Epidermal melanocyte (primary cell): ENCODE data around the gene BCKDHA.

Experiments
- DNase-seq: peaks from one replicate; pipeline ENCODE4 v3.0.0; 2011; ENCODE audit warnings: low spot score; ENCODE audit not compliant: insufficient read length

BCKDHA gene

DNA sequence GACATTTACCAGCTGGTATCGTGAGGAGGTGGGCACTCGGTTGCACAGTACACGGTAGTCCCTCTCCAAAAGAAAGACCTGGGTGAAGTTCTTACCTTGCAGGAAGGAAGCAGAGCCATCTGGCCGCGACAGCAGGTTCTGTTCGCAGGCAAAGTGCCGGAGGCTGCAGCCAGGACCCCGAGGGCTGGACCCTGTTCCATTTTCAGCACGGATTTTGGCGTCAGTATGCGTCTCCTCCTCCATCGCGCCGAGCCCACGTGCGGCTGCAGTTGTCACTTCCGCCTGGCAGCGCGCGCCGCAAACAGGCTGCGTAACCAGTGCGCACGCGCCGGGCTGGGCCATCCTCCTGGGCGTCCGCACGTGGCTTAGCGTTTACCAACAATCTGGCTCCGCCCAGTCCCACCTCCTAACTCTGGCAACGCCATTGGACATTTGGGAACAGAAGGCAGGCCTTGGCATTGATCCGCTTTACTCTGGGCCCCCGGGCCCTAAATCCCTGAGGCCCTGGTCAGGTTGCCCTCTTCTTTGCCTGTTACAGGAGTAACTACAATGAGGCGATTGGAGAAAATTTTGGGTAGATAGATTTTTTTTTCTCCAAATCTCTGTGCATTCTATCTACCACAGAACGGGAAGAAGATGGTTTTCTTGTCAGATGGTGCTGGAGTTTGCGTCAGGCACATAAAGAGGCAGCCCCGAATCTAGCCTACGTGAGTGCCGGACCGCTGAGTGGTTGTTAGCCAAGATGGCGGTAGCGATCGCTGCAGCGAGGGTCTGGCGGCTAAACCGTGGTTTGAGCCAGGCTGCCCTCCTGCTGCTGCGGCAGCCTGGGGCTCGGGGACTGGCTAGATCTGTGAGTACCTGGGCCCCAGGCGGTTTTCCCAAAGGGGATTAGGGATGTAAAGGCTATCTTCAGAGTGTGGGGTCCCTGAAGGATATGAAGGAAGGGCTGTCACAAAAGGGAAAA lies at the start of gene BCKDHA, which contains the start of gene EXOSC5:
Gene BCKDHA, plus strand, starts transcription at position 733 of the 964 bp plus-strand sequence. Its CDS starts 10 bp downstream, at position 743.
Gene EXOSC5, minus strand, starts transcription at position 274 of the 964 bp plus-strand sequence. Its CDS starts 31 bp downstream, at position 243.
- DNase-seq = peak; percentile 95

DNA sequence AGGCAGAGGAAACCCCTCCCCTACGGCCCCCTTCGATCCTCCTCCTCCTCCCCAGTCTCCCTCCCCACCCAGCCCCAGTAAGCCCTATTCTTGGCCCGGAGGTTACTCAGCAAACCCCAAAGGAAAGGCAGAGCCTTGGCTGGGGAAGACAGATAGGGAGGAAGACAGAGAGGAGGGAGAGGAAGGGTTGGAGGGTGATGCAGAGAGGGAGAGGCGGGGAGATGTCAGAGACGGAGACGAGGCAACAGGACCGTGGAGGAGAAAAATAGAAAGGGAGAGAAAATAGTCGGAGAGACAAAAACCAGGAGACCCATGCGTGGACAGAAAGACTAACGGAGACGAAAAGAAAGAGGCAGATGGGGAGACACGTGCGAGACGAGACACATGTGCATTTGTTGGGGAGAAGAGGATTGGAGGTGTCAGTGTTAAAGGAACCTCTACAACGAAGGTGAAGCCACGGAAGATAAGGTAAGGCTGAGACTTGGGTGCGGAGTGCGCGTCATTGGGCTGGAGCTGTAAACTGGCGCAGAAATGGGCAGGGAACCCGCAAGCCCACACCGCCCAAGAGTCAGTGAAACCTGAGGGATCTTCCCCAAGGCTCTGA lies 46.8 kb upstream of the BCKDHA start:
- no peak for DNase-seq

DNA sequence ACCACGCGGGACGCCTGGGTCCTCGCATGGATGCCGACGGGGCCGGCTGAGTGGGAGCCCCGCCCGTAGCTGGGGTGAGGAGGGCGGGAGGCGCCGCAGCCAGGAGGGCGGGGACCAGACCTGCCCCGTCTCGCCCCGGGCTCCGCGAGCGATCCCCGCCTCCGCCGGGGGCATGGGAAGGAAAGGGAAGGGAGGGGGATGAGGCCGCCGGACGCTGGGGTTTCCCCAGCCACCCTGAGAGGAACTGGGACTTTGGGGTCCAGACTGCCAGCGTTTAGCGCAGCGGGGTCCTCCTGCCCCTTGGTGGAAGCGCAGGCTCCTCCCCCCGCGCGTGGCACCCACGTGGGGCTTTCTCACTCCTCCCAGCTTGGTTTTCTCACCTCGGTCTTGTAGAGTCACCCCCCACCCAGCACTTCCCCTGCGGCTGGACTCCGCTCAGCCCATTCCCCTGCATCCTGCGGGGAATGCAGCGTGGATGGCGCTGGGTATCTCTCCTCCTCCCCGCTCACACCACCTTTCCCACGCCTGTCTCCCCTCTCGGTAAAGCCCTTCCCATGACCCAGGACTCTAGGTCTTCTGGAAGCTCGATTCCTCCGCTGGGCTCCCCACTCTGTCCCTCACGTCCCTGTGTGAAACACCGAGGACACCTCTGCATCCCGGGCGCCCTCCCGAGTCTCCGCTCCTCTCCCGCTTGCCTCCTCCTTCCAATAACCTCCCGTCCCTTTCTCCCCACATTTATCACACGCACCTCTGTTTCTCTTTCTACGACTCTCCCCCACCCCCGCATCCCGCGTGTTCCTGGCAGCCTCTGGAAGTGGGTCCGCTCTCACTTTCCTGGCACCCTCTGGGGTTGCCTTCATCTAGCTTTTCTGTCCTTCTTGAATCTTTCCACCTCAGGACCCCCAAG lies 46.0 kb upstream of the BCKDHA start:
- peak; percentile 46 for DNase-seq

DNA sequence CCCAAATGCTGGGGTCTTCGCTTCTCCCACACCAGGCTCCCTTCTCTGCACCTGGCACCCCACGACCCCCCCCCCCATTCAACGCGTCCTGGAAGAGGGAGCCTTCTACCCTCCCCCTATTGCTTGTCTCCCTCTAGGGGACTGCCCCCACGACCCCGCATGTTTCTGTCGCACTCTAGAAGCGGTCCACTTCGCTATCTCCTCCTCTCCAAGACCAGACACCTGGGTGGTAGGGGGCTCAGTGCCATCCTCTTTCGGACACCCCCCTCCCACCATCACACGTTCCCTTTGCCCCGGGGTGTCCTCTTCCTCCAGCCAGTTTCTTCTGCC lies 45.4 kb upstream of the BCKDHA start:
- DNase-seq = no peak

DNA sequence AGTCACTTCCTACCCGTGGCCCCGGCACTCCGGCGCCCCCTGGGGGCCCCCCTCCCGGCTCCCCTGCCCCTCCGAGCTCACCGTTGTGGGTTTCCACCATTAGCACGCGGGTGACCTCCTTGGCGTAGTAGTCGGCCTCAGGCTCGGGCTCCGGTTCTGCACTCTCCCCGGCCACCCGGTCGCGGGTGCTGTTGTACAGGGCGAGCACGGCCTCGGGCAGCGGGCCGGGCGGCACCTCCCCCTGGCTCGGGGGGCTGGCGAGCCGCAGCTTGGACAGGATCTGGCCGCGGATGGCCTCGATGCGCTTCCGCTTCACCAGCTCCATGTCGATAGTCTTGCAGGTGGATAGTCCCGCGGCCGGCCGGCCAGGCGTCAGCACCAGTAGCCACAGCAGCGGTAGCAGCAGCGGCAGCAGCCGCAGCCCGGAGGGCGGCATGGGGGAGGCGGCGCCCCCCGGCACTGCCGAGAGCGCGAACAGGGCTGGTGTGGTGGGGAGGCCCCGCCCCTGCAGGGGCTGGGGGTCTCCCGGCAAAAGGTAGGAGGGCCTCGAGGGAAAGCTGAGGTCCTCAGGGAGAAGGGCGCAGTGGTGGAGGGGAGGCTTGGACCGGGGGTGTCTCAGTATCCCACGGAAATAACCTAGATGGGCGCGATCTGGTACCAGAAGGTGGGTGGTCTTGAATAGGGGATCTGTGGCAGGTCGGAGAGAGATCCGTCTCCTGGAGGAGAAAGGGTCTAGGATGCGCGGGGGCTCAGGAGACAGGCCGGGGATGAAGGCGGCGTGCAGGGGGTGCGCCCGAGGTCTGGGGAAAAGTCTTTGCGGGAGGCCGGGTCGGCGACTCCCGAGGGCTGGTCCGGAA lies 44.8 kb upstream of the BCKDHA start:
- DNase-seq = peak; percentile 28

DNA sequence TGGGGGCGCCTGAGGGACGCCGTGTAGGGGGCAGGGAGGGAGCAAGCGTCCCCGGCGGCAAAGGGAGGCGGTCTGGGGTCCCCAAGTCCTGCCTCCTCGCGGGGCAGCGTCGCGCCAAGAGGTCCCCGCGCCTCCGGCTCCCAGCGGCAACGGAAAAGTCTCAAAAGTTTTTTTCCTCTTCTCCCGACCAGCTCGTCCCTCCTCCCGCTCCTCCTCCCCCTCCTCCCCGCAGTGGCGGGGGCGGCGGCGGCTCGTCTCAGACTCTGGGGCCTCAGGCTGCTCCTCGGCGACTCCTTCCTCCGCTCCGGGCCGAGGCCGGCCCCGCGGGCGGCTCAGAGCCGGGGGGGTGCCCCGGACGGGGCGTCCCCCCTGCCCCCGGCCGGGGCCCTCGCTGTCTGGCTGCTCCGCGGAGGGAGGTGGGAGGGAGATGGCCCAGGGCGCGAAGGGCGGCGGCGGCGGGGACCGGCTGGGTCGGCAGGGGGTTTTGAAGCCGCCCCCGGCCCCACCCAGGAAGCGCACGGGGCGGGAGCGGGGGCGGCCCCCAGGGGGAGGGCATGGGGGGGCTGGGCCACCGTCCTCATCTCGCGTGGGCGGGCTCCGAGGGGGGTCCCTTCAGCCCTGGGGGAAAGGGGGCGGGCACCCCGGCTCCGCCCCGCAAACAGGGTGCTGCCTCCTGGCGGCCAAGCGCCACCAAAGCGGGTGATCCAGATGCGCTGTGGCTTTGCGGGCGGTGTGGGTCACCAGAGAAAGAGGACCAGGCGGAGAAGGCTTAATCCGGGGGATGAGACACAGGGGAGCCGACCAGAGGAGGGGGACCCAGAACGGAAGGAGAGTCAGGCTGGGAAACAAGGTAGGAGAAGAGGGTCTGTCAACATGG lies 43.9 kb upstream of the BCKDHA start, which contains the start of gene TGFB1:
Gene TGFB1, minus strand, starts transcription at position 457 of the 877 bp plus-strand sequence. CDS start 878 bp downstream, outside the sequence.
- peak; percentile 98 for DNase-seq

DNA sequence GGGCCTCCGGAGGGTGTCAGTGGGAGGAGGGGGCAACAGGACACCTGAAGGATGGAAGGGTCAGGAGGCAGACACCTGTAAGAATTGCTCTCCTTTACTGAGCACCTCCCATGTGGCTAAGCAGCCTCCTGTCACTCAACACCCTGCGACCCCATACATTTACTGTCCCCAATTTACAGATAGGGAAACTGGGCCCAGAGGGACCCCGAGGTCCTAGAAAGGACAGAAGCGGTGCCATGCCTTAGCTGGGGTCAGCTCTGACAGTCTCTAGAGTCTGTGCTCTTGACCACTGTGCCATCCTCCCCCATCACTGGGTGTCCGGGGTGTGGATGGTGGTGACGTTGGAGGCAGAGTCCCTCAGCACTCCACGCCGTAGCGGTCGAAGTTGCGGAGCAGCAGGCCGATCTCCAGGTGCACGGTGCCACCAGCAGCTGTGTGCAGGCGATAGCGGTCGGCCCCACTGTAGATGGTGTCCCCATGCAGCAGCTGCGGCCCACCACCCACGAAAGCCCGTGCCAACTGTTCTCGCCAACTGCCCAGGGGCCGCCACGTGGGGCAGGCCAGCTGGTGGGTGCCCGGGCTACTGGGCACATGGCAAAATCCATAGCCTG lies 43.2 kb upstream of the BCKDHA start:
- no peak for DNase-seq

DNA sequence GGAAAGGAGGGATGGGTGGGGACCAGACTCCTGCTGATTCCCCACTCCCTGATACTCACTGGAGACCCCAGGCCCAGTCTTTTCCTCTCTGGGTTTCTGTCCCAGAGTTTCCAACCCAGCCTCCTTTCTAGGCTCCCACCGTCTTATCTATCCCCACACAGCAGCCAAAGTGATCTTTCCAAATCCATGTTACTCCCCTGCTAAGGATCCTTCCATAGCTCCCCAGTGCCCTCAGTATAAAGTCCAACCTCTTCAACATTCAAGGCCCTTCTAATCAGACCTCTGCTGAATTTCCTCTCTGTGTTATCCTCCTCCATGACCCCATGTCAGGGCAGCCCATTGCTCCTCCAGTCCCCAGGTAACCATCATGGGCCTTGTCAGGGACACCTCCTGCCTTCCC lies 42.6 kb upstream of the BCKDHA start:
- no peak for DNase-seq

DNA sequence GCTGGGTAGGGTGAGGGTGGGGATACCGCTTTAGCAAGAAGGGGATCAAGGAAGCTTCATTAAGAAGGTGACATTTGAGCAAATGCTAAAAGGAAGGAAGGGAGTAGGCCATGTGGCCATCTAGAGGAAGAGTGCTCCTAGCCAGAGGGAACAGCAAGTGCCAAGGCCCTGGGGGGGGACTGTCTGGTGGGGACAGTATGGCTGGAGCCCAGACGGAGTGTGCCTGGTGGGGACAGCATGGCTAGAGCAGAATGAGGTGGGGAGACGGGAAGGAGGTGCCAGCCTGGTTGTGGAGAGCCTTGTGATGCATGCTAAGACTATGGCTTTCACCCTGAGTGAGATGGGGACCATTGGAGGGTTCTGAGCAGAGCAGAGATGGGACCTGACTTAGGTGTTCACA lies 41.8 kb upstream of the BCKDHA start:
- no peak for DNase-seq

DNA sequence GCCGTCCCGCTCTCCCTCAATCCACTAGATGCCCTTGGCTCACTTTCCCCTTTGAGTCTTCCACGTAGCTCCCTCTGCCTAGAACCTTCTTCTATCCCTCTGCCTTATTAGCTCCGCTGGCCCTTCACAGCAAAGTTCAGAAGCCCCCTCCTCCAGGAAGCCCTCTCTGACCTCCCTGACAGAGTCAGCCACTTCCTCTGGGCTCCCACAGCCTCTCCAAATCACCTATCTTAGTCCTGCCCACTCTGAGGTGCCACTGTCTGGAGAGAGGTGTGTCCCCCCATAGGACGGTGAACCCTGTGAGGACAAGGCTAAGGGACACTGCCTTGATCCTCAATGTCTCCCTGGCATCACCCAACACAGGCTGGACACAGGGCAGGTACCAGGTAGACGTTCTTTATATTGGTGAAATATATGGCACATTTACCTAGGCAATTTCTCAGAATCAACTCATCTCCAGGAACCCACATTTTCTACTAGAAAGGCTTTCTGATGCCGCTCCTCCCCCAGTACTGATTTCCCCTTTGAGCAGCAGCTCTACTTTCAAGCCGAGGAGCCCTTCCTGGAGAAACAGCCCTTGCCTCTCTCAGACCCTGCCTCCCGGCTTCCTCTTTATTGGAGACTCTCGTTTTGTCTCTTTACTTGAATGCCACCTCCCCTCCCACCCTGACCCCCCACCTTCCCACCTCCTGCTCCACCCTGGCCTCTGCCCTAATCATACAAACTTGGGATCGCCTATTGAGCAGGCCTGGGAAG lies 40.5 kb upstream of the BCKDHA start:
- no peak for DNase-seq

DNA sequence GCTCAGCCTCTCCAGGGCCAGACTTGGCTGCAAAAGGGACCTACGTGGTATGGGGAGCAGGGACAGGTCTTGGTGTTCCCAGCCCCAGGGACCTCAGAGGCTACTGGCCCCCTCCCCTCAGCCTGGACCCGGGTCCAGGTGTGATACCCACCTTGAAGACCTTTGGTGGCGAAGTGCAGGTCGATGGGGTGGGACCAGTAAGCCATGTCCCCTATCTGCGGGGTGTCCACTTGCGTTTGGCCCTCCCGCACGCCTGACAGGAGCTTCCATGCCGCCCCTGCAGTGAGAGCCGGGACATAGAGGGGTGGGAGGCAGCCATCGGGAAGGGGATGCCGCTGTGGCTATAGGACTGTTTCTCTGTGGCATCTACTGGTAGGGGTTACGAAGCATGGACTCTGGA lies 39.9 kb upstream of the BCKDHA start:
- no peak for DNase-seq

DNA sequence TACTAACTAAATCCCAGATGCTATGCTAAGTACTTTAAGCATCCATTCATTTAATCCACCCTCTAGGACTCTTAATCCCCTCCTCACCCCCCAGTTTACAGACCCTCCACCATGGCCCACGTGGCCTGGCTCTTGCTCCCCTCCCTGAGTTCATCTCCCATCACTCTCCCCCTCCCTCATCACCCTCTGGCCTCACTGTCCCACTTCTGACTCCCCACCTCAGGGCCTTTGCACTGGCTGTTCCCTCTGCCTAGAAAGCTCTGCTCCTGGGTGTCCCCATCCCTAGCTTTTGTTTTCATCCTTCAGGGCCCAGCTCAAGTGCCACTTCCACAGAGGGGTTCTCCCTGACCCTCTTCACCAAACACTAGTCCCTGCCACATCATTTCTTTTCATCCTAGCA lies 37.9 kb upstream of the BCKDHA start:
- DNase-seq = no peak

DNA sequence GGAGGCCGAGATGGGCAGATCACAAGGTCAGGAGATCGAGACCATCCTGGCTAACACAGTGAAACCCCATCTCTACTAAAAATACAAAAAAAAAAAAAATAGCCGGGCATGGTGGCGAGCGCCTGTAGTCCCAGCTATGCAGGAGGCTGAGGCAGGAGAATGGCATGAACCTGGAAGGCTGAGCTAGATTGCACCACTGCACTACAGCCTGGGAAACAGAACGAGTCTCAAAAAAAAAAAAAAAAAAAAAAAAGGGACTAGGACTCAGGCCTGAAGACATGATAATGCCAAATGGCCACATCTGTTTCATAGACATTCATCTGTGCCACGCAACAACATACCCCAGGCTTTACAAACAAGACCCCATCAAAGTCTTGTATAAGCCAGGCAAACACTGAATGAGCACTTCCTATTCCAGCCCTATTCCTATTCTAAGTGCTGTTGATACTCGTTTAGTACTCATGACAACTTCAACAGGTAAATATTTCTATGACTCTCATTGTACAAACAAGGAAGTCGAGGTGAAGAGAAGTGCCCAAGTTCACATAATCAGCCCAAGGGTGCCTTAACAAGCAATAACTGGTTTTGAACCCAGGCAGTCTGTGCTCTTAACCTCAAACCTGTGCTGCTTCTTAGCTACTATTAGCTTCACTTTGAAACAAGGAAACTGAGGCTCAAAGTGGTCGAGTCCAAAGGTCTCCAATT lies 35.3 kb upstream of the BCKDHA start:
- no peak for DNase-seq

DNA sequence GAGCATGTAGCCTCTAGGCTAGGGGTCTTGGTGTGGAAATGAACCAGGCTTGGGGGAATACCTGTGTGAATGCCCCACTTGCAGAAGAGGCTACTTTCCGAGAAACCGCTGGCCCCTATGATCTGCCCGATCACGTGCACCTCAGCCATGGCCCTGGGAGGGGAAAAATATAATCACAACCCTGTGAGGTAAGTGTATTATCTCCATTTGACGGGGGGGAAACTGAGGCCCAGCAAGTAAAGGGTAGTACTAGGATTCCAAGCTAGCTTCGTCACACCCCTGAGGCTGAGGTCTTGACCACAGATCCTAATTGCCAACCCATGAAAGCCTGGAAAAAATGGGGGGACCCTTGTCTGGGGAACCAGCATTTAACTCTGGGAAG lies 34.3 kb upstream of the BCKDHA start:
- DNase-seq = no peak

DNA sequence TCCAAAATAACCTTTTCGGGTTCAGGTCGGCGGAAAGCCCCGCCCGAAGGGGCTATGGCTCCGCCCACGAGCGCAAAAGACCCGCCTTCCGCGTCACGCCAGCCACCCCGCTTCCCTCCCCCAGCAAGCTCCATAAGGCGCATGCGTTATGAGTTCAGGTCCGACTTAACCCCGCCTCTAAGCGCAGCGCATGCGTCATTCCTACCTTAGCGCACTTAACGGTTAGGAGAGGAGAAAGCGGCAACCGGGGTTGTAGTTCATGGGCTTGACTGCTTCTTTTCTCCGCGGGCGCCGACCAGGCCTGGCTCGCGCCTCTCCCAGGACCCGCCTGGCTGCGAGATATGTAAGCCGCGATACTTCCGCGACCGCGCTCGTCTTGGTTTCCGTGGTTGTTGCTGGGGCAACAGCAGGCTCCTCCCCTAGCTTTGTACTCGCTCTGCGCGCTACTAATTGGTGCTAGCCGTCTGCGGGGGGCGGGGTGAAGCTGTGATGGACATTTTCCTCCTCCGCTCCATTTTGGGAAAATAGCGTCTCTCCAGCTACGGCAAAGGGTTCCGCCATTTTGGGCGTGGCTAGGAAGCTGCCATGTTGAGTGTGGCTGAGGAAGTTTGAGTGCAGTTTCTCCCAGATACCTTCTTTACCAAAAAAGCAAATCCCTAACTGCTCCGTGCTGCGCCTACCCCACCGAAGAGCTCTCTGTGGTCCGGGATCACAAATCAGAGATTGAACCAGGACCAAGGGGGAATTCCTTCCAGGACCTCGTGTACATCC lies 33.7 kb upstream of the BCKDHA start, which contains the start of gene B9D2:
Gene B9D2, minus strand, starts transcription at position 397 of the 771 bp plus-strand sequence. CDS start 630 bp downstream, outside the sequence.
- peak; percentile 97 for DNase-seq

DNA sequence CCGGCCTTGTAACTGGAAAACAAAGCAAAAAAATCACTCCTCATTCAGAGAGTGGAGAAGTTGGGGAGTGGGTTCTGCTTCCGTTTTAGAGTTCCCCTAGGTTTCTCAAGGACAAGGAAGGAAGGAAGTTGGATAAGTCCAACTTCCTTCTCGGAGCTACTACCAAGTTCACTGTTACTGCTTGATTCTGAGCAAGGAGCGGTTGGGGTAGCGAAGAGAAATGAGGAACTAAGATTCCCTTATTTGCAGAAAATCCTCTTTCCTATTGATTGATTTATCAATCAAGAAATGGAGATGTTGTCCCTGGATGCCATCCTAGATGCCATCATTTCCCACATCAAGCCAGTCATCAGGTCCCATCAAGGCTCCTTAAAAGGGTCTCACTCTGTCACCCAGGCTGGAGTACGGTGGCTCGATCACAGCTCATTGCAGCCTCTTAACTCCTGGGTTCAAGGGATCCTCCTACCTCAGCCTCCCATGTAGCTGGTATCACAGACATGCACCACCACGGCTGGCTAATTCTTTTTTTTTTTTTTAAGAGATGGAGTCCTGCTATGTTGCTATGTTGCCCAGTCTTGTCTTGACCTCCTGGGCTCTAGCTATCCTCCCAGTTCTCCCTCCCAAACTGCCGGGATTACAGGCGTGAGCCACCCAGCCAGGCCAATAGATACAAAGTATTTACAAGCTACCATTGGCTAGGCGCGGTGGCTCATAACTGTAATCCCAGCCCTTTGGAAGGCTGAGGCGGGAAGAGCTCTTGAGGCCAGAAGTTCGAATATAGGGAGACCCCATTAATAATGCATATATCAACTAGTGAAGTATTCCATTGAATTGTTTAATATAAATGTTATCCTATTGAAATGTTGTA lies 32.9 kb upstream of the BCKDHA start:
- DNase-seq = no peak
